ENCODE data around the gene BASP1.
"Not testable (repeated sequence)": the region's sequence is repeated elsewhere in the genome, so short reads cannot be mapped to it uniquely, and the experiment has no call there.

Gene BASP1

GRCh38 chr5:17257705-17258273, 40.4 kb downstream of the BASP1 start:
- no peak for DNase-seq

- no peak for DNase-seq
These were observed 41.0 kb downstream of the BASP1 start for GRCh38 chr5:17258431-17258830.

- not testable (repeated sequence) for DNase-seq
These were observed 41.6 kb downstream of the BASP1 start for GRCh38 chr5:17259012-17259411.

- DNase-seq, result peak; percentile 100
These were observed 42.3 kb downstream of the BASP1 start for GRCh38 chr5:17259630-17260257.

- DNase-seq, result peak; percentile 100
These were observed 43.1 kb downstream of the BASP1 start for GRCh38 chr5:17260549-17260948.

GRCh38 chr5:17261075-17261474, 43.6 kb downstream of the BASP1 start:
- DNase-seq, result no peak

GRCh38 chr5:17265041-17265440, 47.6 kb downstream of the BASP1 start:
- DNase-seq, result no peak

GRCh38 chr5:17267106-17267505, 49.7 kb downstream of the BASP1 start:
- DNase-seq, result no peak

- no peak for DNase-seq
These were observed 51.8 kb downstream of the BASP1 start for GRCh38 chr5:17269201-17269600.

GRCh38 chr5:17272111-17272510, 54.7 kb downstream of the BASP1 start:
- no peak for DNase-seq

GRCh38 chr5:17275289-17276158, 58.1 kb downstream of the BASP1 start:
- DNase-seq, result no peak

- DNase-seq, result no peak
These were observed 59.0 kb downstream of the BASP1 start for GRCh38 chr5:17276445-17276844.

GRCh38 chr5:17277907-17278306, 60.5 kb downstream of the BASP1 start:
- no peak for DNase-seq

GRCh38 chr5:17278931-17279330, 61.5 kb downstream of the BASP1 start:
- DNase-seq, result no peak

- DNase-seq, result no peak
These were observed 62.1 kb downstream of the BASP1 start for GRCh38 chr5:17279487-17279886.

GRCh38 chr5:17282283-17283120, 65.1 kb downstream of the BASP1 start:
- DNase-seq, result no peak

- DNase-seq, result no peak
These were observed 65.6 kb downstream of the BASP1 start for GRCh38 chr5:17283121-17283415.

GRCh38 chr5:17287501-17288155, 70.2 kb downstream of the BASP1 start:
- DNase-seq, result no peak

- DNase-seq, result no peak
These were observed 71.1 kb downstream of the BASP1 start for GRCh38 chr5:17288570-17288969.

GRCh38 chr5:17289681-17290539, 72.5 kb downstream of the BASP1 start:
- DNase-seq, result no peak

GRCh38 chr5:17290540-17290974, 73.1 kb downstream of the BASP1 start:
- DNase-seq, result no peak

Measured in NCI-H748 treated with DMSO at 0.1 percent for 48 hours (cell line).